Measurements from ENCODE around the gene SIRT2.

SIRT2 gene

DNA sequence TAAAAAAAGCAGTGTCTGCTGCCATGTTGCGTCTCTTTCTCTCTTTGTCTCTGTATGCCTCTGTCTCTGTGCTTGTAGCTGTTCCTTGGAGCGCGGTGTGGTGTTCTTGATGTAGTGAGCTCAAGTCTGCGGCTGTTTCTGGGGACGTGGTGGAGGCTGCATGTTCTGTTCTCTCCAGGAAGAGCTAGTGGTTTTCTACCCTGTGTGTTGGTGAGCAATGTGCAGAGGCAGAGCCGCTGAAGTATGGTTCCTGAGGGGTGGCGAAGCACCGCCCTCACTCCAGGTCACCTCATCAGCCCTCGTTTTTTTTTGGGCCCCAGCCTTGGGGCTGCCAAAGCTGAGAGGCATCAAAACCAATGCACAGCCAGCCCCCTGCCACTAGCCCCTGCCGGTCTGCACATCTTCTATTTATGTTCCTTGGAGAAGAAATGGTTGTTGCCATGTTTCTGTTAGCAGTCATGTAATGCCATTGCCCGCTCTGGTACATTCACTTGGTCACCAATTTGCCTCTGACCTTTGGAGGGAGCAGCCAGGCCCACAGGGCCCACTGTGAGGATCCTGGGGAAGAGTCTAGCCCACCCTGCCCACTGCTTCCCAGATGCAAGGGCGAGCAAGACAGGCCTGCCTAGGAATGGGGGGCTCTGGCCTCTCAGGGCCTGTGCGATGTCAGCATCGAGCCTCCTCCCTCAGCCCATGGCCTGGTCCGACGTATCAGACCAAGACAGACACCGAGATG, 56.8 kb downstream of the SIRT2 start:
- Histone ChIP-seq H3K4me1 (ENCODE audit: control insufficient read depth, insufficient read depth, low read depth, low read length) (peaks cover 15% of the 10 kb centered on the region), H2BK5ac (ENCODE audit: low read depth, low read length, poor library complexity, severe bottlenecking) (no peak overlapping the region), H2BK15ac (ENCODE audit: low read depth, poor library complexity, severe bottlenecking) (no peak overlapping the region), H3K27ac (ENCODE audit: low read length, poor library complexity, severe bottlenecking) (no peak overlapping the region), H3K27me3 (ENCODE audit: control insufficient read depth in 1 of 2, insufficient read depth in 1 of 2, low read length in 2 of 2) (no peaks in the 10 kb centered on the region), H3K9ac (ENCODE audit: low read length) (no peak overlapping the region), H2BK12ac (ENCODE audit: low read length in 2 of 2) (no peak overlapping the region), H3K23ac (ENCODE audit: low read length in 2 of 2) (no peak overlapping the region), H2AK5ac (ENCODE audit: low read length, severe bottlenecking) (no peak overlapping the region), H3K36me3 (ENCODE audit: control insufficient read depth in 1 of 2, insufficient read depth in 2 of 2, low read depth in 1 of 2, low read length in 2 of 2) (peaks cover 97 to 98% of the 10 kb centered on the region in 2 experiments), H3K4me3 (ENCODE audit: insufficient read depth in 1 of 2, low read depth in 1 of 2, low read length in 2 of 2) (no peak overlapping the region), H2AFZ (ENCODE audit: low read depth, low read length) (no peak overlapping the region), H3K18ac (ENCODE audit: low read depth in 1 of 2, low read length in 2 of 2) (no peak overlapping the region), H3K14ac (ENCODE audit: low read length in 2 of 2) (no peak overlapping the region), H3K4me2 (ENCODE audit: low read length, poor library complexity, severe bottlenecking) (no peak overlapping the region), H4K8ac (ENCODE audit: low read length) (no peak overlapping the region), H4K91ac (ENCODE audit: low read length) (no peak overlapping the region), H2BK120ac (ENCODE audit: low read depth, low read length) (no peak overlapping the region), H3K4ac (ENCODE audit: low read depth in 1 of 2, low read length in 2 of 2) (no peak overlapping the region), H3K79me1 (replicated peaks; ENCODE audit: low read length, poor library complexity, severe bottlenecking) (peaks cover 14% of the 10 kb centered on the region), H3K9me3 (ENCODE audit: control insufficient read depth, low read length) (no peaks in the 10 kb centered on the region)
- WGBS = 95% methylated on average over 17 of the region's 17 CpGs
- DNase-seq = no peak

DNA sequence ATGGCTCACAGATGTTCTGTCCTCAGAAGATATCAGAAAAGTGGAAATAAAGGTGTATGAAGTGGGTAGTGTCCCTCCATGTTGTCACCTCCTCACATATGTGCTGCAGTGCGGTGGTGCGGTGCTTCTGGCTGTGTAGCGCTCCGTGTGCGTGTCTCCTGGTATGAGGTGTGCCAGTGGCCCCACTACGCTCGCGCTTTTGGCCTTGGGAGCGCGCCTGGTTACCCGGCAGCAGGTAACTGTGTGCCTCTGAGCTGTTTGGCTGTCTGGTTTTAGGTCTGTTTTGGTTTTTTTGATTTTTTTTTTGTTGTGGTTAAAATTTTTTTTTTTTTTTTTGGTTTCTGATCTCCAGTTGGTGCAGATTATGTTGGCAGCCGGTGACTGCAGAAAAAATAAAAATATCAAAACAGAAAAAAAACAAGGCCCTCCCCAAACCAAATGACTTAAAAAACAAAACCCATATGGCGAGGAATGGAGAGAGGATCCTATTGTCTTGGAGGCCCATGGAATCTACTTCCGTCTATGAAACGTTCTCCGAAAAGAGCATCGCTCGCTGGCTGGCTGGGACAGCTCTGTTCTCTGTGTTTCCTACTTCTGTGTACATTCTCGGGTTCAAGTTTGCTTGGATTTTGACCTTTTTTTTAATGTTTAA, 57.5 kb downstream of the SIRT2 start:
- no peak overlapping the region for H2BK120ac ChIP-seq (ENCODE audit: low read depth, low read length)
- WGBS = 98% methylated on average over 16 of the region's 19 CpGs

DNA sequence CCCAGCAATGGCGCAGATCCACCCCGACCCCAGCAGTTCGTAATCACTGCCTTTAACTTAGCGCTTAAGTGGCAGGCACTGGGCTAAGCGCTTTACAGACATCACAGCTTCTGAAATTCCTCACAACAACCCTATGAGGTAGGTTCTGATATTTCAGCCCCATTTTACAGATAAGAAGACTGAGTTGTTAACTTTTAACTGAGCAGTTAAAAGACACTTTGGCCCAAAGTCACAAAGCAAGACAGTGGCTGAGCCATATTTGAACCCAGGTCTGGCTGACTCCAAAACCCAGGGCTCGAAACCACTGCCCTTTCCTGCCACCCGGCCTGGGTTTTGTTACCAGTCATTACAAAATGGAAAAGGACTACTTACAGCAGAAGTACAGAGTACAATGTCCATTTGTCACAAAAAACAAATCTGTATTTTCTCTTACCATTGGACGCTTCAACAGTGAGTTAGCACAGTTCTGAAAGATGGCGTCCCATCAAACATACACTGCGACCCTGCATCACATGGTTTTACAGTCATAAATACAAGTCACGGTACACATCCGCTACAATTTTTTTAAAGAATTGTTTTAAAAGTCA, 58.1 kb downstream of the SIRT2 start:
- Histone ChIP-seq H2AK5ac (ENCODE audit: low read length, severe bottlenecking) (no peak overlapping the region), H3K4me2 (ENCODE audit: low read length, poor library complexity, severe bottlenecking) (no peak overlapping the region), H3K9me3 (ENCODE audit: control insufficient read depth, low read length) (no peaks in the 10 kb centered on the region), H2BK120ac (ENCODE audit: low read depth, low read length) (no peak overlapping the region), H2BK5ac (ENCODE audit: low read depth, low read length, poor library complexity, severe bottlenecking) (no peak overlapping the region), H2BK12ac (ENCODE audit: low read length in 2 of 2) (no peak overlapping the region), H3K27me3 (ENCODE audit: control insufficient read depth in 1 of 2, insufficient read depth in 1 of 2, low read length in 2 of 2) (no peaks in the 10 kb centered on the region), H3K4ac (ENCODE audit: low read depth in 1 of 2, low read length in 2 of 2) (no peak overlapping the region), H3K14ac (ENCODE audit: low read length in 2 of 2) (no peak overlapping the region), H4K91ac (ENCODE audit: low read length) (no peak overlapping the region), H3K4me3 (ENCODE audit: insufficient read depth in 1 of 2, low read depth in 1 of 2, low read length in 2 of 2) (no peak overlapping the region), H3K18ac (ENCODE audit: low read depth in 1 of 2, low read length in 2 of 2) (no peak overlapping the region), H2BK15ac (ENCODE audit: low read depth, poor library complexity, severe bottlenecking) (no peak overlapping the region), H3K79me1 (replicated peaks; ENCODE audit: low read length, poor library complexity, severe bottlenecking) (peaks cover 16% of the 10 kb centered on the region), H4K8ac (ENCODE audit: low read length) (no peak overlapping the region), H2AFZ (ENCODE audit: low read depth, low read length) (no peak overlapping the region), H3K23ac (ENCODE audit: low read length in 2 of 2) (no peak overlapping the region), H3K4me1 (ENCODE audit: control insufficient read depth, insufficient read depth, low read depth, low read length) (peaks cover 8% of the 10 kb centered on the region), H3K27ac (ENCODE audit: low read length, poor library complexity, severe bottlenecking) (no peak overlapping the region), H3K36me3 (ENCODE audit: control insufficient read depth in 1 of 2, insufficient read depth in 2 of 2, low read depth in 1 of 2, low read length in 2 of 2) (peaks cover 95 to 98% of the 10 kb centered on the region in 2 experiments), H3K9ac (ENCODE audit: low read length) (peak overlapping the region; percentile 14)
- 95% methylated on average over 9 of the region's 12 CpGs for WGBS
- DNase-seq = no peak

More for the DNA sequence above, 57.5 kb downstream of the SIRT2 start:
- peaks cover 16% of the 10 kb centered on the region for H3K79me1 ChIP-seq (replicated peaks; ENCODE audit: low read length, poor library complexity, severe bottlenecking)
- H3K27me3 ChIP-seq (ENCODE audit: control insufficient read depth in 1 of 2, insufficient read depth in 1 of 2, low read length in 2 of 2) = no peaks in the 10 kb centered on the region
- no peaks in the 10 kb centered on the region for H3K9me3 ChIP-seq (ENCODE audit: control insufficient read depth, low read length)
- H3K4me3 ChIP-seq (ENCODE audit: insufficient read depth in 1 of 2, low read depth in 1 of 2, low read length in 2 of 2) = no peak overlapping the region
- no peak overlapping the region for H2BK5ac ChIP-seq (ENCODE audit: low read depth, low read length, poor library complexity, severe bottlenecking)
- no peak for DNase-seq
- H4K8ac ChIP-seq (ENCODE audit: low read length) = no peak overlapping the region
- no peak overlapping the region for H2AFZ ChIP-seq (ENCODE audit: low read depth, low read length)
- peaks cover 8% of the 10 kb centered on the region for H3K4me1 ChIP-seq (ENCODE audit: control insufficient read depth, insufficient read depth, low read depth, low read length)
- H3K14ac ChIP-seq (ENCODE audit: low read length in 2 of 2) = peak overlapping the region in 1 of 2 experiments; percentile 13
- no peak overlapping the region for H2BK15ac ChIP-seq (ENCODE audit: low read depth, poor library complexity, severe bottlenecking)
- no peak overlapping the region for H4K91ac ChIP-seq (ENCODE audit: low read length)
- no peak overlapping the region for H3K4ac ChIP-seq (ENCODE audit: low read depth in 1 of 2, low read length in 2 of 2)
- H2BK12ac ChIP-seq (ENCODE audit: low read length in 2 of 2) = no peak overlapping the region
- H3K9ac ChIP-seq (ENCODE audit: low read length) = no peak overlapping the region
- no peak overlapping the region for H3K23ac ChIP-seq (ENCODE audit: low read length in 2 of 2)
- no peak overlapping the region for H2AK5ac ChIP-seq (ENCODE audit: low read length, severe bottlenecking)
- H3K27ac ChIP-seq (ENCODE audit: low read length, poor library complexity, severe bottlenecking) = no peak overlapping the region
- H3K4me2 ChIP-seq (ENCODE audit: low read length, poor library complexity, severe bottlenecking) = no peak overlapping the region
- H3K36me3 ChIP-seq (ENCODE audit: control insufficient read depth in 1 of 2, insufficient read depth in 2 of 2, low read depth in 1 of 2, low read length in 2 of 2) = peaks cover 97% of the 10 kb centered on the region in 2 experiments
- H3K18ac ChIP-seq (ENCODE audit: low read depth in 1 of 2, low read length in 2 of 2) = no peak overlapping the region

DNA sequence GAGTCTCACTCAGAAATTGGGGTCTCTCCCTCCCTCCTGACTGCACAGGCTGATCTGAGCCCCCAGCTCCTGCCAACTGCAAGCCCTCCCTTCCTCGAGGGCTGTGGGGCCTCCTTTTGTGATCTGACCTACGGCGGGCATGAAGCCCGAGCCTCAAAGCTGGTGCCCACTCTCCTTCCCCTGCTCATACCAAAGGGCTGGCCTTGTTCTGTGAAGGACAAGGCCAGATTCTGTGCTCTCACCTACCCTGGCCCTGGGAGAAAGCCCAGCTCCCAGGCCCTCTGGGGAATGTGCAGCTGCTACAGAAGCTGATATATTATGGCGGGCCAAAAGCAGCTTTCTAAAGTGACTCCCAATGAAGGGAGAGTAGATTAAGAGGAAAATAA, 58.8 kb downstream of the SIRT2 start:
- Histone ChIP-seq H3K27me3 (ENCODE audit: control insufficient read depth in 1 of 2, insufficient read depth in 1 of 2, low read length in 2 of 2) (no peaks in the 10 kb centered on the region), H4K91ac (ENCODE audit: low read length) (no peak overlapping the region), H3K4ac (ENCODE audit: low read depth in 1 of 2, low read length in 2 of 2) (no peak overlapping the region), H3K9me3 (ENCODE audit: control insufficient read depth, low read length) (no peaks in the 10 kb centered on the region), H2AK5ac (ENCODE audit: low read length, severe bottlenecking) (no peak overlapping the region), H2BK15ac (ENCODE audit: low read depth, poor library complexity, severe bottlenecking) (no peak overlapping the region), H2BK12ac (ENCODE audit: low read length in 2 of 2) (no peak overlapping the region), H3K36me3 (ENCODE audit: control insufficient read depth in 1 of 2, insufficient read depth in 2 of 2, low read depth in 1 of 2, low read length in 2 of 2) (peaks cover 95 to 98% of the 10 kb centered on the region in 2 experiments), H3K23ac (ENCODE audit: low read length in 2 of 2) (no peak overlapping the region), H3K4me1 (ENCODE audit: control insufficient read depth, insufficient read depth, low read depth, low read length) (peaks cover 8% of the 10 kb centered on the region), H2BK120ac (ENCODE audit: low read depth, low read length) (no peak overlapping the region), H4K8ac (ENCODE audit: low read length) (no peak overlapping the region), H3K14ac (ENCODE audit: low read length in 2 of 2) (no peak overlapping the region), H3K9ac (ENCODE audit: low read length) (peak overlapping the region; percentile 14), H3K4me2 (ENCODE audit: low read length, poor library complexity, severe bottlenecking) (no peak overlapping the region), H3K79me1 (replicated peaks; ENCODE audit: low read length, poor library complexity, severe bottlenecking) (peaks cover 16% of the 10 kb centered on the region), H3K4me3 (ENCODE audit: insufficient read depth in 1 of 2, low read depth in 1 of 2, low read length in 2 of 2) (no peak overlapping the region), H2AFZ (ENCODE audit: low read depth, low read length) (no peak overlapping the region), H3K27ac (ENCODE audit: low read length, poor library complexity, severe bottlenecking) (no peak overlapping the region), H2BK5ac (ENCODE audit: low read depth, low read length, poor library complexity, severe bottlenecking) (no peak overlapping the region), H3K18ac (ENCODE audit: low read depth in 1 of 2, low read length in 2 of 2) (no peak overlapping the region)
- 100% methylated on average over 5 of the region's 5 CpGs for WGBS
- no peak for DNase-seq

All from mesenchymal stem cell (in vitro differentiated cells and primary cell).